ENCODE data around the gene CCNDBP1.
"Not testable (repeated sequence)": the region's sequence is repeated elsewhere in the genome, so short reads cannot be mapped to it uniquely, and the experiment has no call there.

The CCNDBP1 gene

DNA sequence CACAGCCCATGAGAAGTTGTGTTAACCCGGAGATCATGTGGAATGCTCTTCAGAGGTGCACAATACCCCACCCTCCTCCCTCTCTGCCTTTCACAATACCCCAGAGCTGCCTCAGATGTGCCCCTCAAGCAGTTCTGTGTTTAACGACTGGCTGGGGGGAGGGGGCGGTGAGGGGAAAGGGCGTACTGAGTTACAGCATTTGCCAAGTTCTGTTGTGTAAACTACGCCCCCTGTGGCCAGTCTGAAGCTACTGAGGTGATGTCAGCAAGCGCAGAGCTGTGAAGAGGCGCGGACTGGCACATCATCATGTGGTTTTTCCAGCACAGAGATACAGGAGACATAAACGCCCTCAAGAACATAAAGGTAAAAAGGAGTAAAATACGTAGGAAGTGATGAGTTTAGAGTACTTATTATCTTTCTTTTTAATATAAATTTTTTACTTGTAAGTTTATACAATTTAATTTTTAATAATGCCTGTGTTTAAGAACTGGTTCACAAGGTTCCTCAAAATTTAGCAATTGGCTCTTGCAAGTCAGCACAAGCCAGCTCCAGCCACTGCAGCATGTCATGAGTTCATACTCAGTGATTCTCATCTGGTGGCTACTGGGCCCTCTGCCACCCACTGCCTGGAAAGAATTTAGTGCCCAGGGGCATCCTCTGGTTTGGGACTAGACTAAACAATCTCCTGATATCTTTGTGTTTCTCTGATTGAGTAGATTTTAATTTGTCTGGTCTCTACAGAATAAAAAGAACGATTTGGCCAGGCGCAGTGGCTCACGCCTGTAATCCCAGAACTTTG, 33.9 kb downstream of the CCNDBP1 start:
- no peak for DNase-seq

DNA sequence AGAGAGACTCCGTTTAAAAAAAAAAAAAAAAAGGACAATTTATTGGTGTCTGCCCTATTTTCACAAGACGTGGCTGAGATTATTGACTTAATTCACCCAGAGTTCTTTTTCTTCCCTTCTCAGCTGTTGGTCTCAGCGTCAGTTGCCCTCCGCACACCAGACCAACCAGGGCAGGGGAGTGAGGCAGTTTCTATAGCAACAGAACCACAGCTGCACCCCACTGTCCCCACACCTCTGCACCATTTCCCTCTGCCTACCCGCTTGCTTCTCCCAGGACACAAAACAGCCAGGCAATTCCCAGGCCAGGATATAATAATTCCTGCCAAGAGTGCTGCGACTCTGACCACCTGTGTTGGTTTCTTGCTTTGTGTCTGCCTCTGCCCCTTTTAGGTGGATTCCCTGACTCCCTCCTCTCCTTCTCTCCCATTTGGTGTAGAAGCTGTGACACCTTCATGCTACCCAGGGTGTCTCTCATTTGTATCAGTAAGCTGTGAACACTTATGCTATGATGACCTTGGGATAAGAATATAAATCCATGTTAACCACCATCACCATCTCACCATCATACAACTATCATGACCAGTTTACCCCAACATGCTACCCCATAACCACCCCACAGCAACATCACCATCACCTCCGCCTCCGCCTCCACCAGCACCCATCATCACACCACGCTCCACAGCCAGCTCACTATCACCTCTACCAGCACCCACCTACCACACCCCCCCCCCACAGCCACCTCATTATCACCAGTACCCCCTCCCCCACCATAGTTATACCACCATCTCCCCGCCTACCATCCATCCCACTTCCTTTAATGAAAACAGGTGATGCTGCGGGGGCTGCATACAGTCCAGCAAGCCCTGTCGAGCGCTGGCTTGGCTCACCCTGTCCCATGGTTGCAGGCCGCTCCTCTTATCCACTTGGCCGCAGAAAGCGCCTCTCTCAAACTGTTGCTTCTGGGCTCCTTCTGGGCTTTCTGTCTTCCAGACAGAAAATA, 35.0 kb downstream of the CCNDBP1 start:
- no peak for DNase-seq

GRCh38 chr15:43220991-43221403, 35.8 kb downstream of the CCNDBP1 start, which contains the start of gene EPB42:
TSS of gene EPB42 (minus strand) at chr15:43221018. CDS start at chr15:43220825, 193 bp downstream.
- DNase-seq = no peak

- DNase-seq = no peak
These were observed 36.2 kb downstream of the CCNDBP1 start for GRCh38 chr15:43221422-43221821.

- no peak for DNase-seq
These were observed 40.2 kb downstream of the CCNDBP1 start for GRCh38 chr15:43225201-43225949.

DNA sequence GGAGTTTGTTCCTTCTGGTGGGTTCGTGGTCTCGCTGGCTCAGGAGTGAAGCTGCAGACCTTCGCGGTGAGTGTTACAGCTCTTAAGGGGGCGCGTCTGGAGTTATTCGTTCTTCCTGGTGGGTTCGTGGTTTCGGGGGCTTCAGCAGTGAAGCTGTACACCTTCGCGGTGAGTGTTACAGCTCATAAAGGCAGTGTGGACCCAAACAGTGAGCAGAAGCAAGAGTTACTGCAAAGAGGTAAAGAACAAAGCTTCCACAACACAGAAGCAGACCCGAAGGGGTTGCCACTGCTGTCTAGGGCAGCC, 40.7 kb downstream of the CCNDBP1 start:
- not testable (repeated sequence) for DNase-seq

GRCh38 chr15:43226436-43227305, 41.5 kb downstream of the CCNDBP1 start:
- DNase-seq = no peak

DNA sequence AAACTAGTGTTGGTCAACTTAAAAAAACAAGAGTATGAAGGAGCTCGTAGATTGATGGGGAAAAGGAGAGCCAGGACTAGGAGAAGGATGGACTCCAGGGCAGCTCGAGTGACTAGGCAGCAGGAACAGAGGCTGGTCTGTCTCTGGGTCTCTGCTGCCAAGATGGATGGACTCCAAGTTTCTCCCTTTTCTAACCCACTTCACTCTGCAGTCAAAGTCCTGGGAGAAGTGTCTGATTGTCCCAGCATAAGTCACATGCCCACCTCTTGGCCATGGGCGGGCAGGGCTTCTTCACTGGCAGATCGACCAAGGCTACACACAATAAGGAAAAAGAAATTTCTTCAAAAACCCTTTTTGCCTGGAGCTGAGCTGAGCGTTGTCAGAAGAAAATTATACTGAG, 44.8 kb downstream of the CCNDBP1 start:
- no peak for DNase-seq

- no peak for DNase-seq
These were observed 45.5 kb downstream of the CCNDBP1 start for GRCh38 chr15:43230640-43231115.

- DNase-seq = no peak
These were observed 47.2 kb downstream of the CCNDBP1 start for GRCh38 chr15:43232289-43232874.

GRCh38 chr15:43235536-43235935, 50.3 kb downstream of the CCNDBP1 start:
- no peak for DNase-seq

DNA sequence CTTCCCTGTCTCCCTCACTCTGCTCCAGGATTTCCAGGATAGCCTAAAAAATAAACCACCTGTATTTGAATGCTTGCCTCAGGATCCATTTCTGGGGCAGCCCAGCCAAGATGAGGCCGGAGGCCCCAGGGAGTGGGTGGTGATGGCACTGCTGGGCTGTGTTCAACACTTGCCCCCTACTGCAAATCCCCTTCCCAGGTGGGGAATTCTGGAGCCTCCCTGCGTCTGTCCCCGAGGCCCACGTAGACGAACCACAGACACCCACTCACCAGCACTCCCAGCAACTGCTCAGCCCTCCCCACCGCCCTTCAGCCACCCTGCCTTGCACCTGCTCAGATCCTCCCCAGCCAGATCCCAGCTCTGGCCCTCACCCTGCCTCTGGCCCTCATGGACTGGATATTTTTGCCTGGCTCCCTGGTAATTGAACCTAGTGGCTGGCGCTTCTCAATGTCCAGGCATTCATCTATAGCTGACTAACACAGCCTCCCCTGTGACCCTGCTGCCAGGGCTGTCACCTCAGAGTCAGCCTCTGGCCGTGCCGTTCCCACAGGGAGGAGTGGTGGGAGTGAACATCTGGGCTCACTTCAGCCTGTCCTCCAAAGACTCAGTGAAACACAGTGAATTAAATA, 52.8 kb downstream of the CCNDBP1 start:
- DNase-seq = no peak

GRCh38 chr15:43238671-43239131, 53.5 kb downstream of the CCNDBP1 start:
- no peak for DNase-seq

DNA sequence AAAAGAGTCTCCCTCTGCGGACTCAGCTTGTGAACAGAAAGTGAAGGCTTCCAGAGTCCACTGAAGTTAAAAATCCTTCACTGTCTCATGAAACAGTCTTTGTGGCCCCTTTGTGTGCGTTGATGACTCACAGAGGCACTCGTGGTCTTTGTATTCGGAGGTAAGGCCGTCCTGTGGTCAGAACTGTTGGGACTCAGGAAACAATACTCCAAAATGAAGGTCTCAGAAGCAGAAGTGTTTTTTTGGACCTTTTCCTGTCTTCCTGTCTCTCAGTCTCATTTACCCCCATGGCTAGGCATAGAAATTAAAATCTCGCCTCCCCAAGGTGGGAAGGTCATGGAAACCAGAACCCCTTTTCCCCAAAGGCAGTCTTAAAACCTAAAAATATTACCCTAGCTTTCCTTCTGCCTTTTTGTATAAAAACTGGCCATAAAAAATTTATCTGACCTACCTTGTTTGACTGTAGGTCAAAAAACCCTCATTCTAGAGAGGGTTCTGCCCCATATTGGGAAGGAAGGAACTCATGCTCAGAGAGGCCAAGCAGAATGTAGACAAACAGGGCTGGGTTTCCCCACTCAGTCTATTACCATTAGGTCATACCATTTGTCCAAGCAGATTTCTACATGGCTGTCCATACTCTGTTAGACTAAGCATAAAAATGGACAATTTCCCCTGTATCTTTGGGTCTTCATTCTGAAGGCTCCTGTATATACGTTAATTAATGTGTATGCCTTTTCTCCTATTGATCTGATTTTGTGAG, 54.7 kb downstream of the CCNDBP1 start:
- DNase-seq = no peak

GRCh38 chr15:43241100-43241499, 55.9 kb downstream of the CCNDBP1 start:
- no peak for DNase-seq

DNA sequence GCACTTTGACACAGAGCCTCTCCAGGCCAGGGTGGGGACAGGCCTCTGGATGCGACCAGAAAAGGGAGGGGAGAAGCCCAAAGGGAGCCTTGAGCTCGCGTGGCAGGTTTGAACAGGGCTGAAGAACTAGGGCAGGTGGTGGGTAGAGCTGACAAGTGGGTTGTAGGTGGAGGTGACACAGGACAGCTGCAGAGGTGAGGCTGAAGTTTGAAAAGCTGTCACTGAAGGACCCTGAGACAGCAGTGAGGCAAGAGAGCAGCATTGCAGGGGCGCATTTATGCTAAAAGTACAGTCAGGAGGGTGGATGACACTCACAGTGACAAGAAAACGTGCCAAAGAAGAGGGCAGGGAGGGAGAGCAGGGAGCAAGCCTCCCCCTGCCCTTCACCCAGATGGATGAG, 57.4 kb downstream of the CCNDBP1 start:
- no peak for DNase-seq

DNA sequence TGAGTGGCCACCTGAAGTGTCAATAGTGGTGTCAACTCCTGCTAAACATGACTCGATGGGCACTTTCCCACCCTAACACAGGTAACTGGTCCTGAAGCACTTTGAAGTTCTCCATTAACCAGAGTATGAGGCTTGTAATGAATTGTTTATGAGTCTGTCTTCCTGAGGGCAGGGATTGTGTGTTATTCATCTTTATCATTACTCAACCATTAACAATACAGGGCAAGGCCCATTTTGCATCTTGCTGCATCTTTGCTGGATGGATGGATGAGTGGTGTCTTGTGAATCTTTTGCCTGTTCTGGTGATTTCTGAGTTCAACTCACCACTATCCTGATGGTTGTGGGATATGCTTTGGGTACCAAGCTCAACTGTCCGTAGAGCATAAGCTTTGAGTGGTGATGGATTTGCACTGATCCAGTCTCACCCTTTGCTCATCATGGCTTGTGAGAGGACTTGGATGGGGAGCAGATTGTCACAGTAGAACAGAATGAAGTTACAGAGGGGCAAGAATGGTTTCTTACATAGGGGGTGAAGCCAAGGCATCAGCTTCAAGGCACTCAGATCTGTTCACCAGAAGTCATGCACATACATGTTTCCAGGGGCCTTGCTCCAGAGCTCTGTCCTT, 57.9 kb downstream of the CCNDBP1 start:
- no peak for DNase-seq

- DNase-seq = no peak
These were observed 58.9 kb downstream of the CCNDBP1 start for GRCh38 chr15:43244092-43244491.

DNA sequence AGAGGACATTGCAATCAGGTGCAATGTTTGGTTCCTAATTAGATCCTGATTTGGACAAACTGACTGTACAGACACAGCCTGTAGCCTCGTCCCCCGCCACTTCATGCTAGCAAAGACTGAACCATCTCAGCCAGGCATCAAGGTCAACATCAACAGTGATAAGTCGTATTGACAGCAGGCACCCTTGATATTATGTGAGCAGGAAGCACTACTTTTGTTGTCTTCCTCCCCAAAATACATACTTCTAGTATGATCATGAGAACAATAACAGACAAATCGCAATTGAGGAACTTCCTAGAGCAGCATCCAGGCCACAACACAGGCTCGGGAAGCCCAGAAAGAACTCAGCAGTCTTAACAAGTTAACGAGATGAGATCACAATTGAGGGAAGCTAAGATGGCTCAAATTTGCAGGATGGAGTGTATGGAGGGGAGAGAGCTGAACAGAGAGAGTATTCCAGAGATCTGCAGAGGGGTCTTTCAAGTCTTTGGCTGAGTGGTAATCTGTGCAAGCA, 61.1 kb downstream of the CCNDBP1 start:
- no peak for DNase-seq
